Subcutaneous abdominal adipose tissue (tissue), 5 donors: ENCODE data around the gene FLCN.
A peak's percentile ranks its signal among the peaks of the same experiment; 100 is the strongest.

Source experiments
- H3K27ac ChIP-seq: one replicate; pipeline ENCODE4 v1.7.0; 2013; ENCODE audit warnings: low read depth, mild to moderate bottlenecking, inconsistent platforms, low read length, moderate library complexity
- H3K27me3 ChIP-seq, 5 donors: one replicate each; pipeline ENCODE4 v1.7.0; 2013; ENCODE audit warnings: low read length in 5 of 5, inconsistent platforms in 1 of 5; ENCODE audit not compliant: control insufficient read depth in 5 of 5, insufficient read depth in 4 of 5
- H3K36me3 ChIP-seq, 5 donors: one replicate each; pipeline ENCODE4 v1.7.0; 2013; ENCODE audit warnings: low read length in 5 of 5; ENCODE audit not compliant: control insufficient read depth in 5 of 5, insufficient read depth in 5 of 5
- H3K4me1 ChIP-seq, 5 donors: one replicate each; pipeline ENCODE4 v1.7.0; 2013; ENCODE audit warnings: low read length in 5 of 5, mild to moderate bottlenecking in 3 of 5, moderate library complexity in 1 of 5; ENCODE audit not compliant: control insufficient read depth in 5 of 5, insufficient read depth in 5 of 5
- H3K4me3 ChIP-seq, 5 donors: one replicate each; pipeline ENCODE4 v1.7.0; 2013; ENCODE audit warnings: low read length in 5 of 5, low read depth in 1 of 5
- H3K9ac ChIP-seq, 5 donors: one replicate each; pipeline ENCODE4 v1.7.0; 2013; ENCODE audit warnings: low read length in 5 of 5, mild to moderate bottlenecking in 4 of 5, moderate library complexity in 3 of 5
- H3K9me3 ChIP-seq, 5 donors: one replicate each; pipeline ENCODE4 v1.7.0; 2013; ENCODE audit warnings: low read length in 5 of 5; ENCODE audit not compliant: control insufficient read depth in 5 of 5
- donor health status: healthy.
- donor health status: healthy.
- donor health status: healthy.
- donor health status: healthy.
- donor health status: healthy.

FLCN gene

DNA sequence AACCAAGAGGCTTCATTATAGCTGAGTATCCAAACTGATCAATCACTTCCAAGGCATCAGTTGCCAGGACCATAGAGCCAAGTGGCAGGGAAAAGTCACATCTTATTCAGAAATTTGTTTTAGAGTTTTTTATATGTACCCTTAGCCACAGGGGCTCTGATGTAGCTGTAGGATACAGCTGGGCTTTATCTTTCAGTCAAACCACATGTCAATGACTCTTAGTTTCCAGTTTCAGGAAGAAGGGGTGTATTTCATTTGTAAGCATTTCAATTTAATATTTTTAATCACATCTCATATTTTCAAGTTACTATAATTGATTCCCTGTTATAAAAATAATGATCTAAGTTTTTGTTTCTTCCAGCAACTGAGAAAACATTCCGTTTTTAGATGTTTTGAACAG, 2.9 kb upstream of the FLCN start:
- Histone ChIP-seq H3K9me3 (no peaks in the 10 kb centered on the region), H3K27ac (no peak overlapping the region), H3K4me1 (peaks cover 5 to 31% (median 24%) of the 10 kb centered on the region in 5 donors), H3K27me3 (no peaks in the 10 kb centered on the region), H3K36me3 (no peaks in the 10 kb centered on the region), H3K9ac (no peak overlapping the region), H3K4me3 (no peak overlapping the region)

DNA sequence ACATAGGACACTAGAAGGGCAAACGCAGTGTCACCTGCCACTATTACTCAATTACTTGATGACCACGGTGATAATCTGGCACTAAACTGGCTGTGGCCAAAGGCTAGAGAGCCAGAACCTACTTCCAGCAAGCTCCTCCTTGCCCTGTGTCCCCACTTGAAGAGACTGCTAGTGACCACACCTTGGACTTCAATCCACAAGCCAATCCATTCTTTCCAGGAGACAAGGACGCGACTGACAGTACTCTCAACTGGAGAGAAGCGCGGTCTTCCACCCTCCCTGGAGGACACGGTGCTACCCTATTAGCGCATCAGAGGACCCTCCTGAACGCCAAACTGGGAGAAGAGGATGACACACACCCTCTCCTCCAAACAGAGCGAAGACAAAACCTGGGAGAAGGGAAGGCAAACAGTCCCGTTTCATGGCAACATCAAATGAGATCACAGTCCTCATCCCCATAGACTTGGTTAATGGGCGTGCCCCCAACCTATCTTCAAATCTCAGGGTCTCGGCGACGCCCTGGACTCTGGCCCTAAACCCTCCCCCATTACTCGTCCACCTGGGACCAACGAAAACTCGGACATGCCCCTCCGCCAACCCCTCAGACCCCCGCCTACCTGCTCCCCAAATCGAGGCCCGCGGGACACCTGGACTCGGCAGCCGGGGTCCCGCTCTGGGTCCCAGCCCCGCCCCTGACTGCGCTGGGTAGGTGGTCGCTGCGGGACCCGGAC, 508 bp downstream of the FLCN start:
- peaks cover 5 to 37% (median 29%) of the 10 kb centered on the region in 5 donors for H3K4me1 ChIP-seq

DNA sequence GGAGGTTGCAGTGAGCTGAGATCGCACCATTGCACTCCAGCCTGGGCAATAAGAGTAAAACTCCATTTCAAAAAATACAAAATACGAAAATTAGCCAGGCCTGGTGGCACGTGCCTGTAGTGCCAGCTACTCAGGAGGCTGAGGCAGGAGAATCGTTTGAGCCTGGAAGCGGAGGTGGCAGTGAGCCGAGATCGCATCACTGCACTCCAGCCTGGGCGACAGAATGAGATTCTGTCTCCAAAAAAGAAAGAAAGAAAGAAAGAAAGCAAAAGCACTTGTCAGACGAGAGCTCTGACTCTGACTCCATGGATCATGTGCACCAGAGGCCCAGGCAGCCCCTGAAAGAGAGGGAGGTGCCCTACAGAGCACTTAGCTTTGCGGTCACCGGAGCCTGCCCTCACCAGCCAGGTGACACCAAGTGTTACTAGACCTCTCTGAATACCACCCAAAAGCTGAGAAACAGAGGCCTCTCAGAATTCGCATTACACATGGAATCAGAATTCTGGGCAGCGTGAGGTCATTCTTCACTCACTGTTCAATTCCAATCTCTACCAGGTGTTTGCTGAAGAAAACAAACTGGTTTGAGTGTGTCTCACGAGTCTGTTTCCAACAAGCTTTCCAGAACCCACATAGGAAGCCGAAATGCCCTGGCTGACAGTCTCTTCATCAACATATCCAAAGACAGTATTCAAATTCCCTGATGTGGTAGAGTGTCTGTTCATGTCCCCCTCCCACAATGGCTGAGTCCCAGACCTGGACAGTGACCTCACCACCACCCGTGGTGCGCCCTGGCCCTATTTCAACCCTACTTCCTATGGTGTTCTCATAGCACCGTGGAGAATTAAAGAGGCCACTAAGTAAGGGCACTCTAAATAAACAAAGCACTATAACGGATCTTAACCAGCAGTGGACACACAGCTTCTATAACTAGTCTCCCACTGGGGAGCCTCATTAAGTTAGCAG, 1.5 kb downstream of the FLCN start:
- peaks cover 0 to 24% (median 20%) of the 10 kb centered on the region in 5 donors for H3K36me3 ChIP-seq
- peak overlapping the region; percentile 65 to 99 (median 97) for H3K9ac ChIP-seq
- no peaks in the 10 kb centered on the region for H3K27me3 ChIP-seq
- H3K4me3 ChIP-seq = peak overlapping the region; percentile 82 to 99 (median 90)
- no peaks in the 10 kb centered on the region for H3K9me3 ChIP-seq
- peak overlapping the region; percentile 98 for H3K27ac ChIP-seq
- H3K4me1 ChIP-seq = peaks cover 5 to 37% (median 29%) of the 10 kb centered on the region in 5 donors

More for the DNA sequence above, 508 bp downstream of the FLCN start:
- Histone ChIP-seq H3K27ac (peak overlapping the region; percentile 98), H3K27me3 (no peaks in the 10 kb centered on the region), H3K36me3 (peaks cover 0 to 15% (median 14%) of the 10 kb centered on the region in 5 donors), H3K9ac (peak overlapping the region; percentile 65 to 99 (median 97)), H3K9me3 (no peaks in the 10 kb centered on the region), H3K4me3 (peak overlapping the region; percentile 82 to 99 (median 90))

DNA sequence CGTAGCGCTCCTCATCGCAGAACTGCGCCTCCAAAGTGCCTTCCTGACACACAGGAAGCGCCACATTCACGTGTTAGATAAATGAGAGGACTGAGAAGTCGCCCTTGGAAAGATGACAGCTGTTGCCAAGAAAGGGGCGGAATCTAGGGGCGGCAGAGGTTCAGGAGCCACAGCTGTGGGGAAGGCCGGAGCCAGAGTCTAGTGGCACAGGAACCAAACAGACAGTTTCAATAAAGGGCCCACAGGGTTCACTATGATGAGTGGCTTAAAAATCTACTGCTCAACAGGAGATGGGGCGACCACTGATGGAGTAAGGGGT, 4.7 kb downstream of the FLCN start:
- H3K4me1 ChIP-seq = peaks cover 5 to 47% (median 35%) of the 10 kb centered on the region in 5 donors
- H3K36me3 ChIP-seq = peaks cover 0 to 57% (median 52%) of the 10 kb centered on the region in 5 donors
- no peak overlapping the region for H3K27ac ChIP-seq
- H3K9me3 ChIP-seq = no peaks in the 10 kb centered on the region
- no peak overlapping the region for H3K4me3 ChIP-seq
- H3K9ac ChIP-seq = no peak overlapping the region
- H3K27me3 ChIP-seq = no peaks in the 10 kb centered on the region

DNA sequence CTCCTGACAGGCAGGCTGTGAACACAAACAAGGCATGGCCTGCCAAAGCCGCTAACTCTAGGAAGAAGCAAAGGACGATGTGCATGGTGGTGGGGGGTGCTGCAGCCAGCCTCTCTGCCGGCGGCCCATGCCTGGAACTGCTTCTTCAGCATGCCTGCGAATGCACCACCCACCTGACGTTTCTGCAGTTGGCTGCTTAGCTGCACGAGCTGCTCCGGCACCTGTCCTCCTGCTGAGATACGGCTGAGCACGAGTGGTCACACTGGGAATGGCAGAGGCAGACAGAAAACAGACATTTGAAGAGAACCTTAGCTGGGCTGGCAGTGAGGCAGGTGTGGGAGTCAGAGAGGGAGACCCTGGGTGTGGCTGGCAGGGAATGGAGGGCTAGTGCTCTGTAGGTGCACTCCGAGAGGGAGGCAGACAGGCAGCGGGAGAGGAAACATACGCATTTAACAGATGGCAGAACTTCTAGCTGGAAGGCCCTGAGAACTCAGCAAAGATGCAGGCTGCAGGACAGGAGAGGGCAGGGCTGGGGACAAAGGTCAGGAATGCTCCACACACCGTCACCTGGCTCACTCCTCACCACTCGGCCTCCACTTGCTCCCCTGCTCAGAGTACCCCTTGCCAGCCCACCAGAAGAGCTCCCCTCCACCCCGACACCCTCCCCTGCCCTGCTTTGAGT, 5.2 kb downstream of the FLCN start:
- Histone ChIP-seq H3K27me3 (no peaks in the 10 kb centered on the region), H3K36me3 (peaks cover 0 to 62% (median 57%) of the 10 kb centered on the region in 5 donors), H3K4me3 (no peak overlapping the region), H3K9ac (no peak overlapping the region), H3K9me3 (no peaks in the 10 kb centered on the region), H3K27ac (no peak overlapping the region), H3K4me1 (peaks cover 5 to 47% (median 35%) of the 10 kb centered on the region in 5 donors)

DNA sequence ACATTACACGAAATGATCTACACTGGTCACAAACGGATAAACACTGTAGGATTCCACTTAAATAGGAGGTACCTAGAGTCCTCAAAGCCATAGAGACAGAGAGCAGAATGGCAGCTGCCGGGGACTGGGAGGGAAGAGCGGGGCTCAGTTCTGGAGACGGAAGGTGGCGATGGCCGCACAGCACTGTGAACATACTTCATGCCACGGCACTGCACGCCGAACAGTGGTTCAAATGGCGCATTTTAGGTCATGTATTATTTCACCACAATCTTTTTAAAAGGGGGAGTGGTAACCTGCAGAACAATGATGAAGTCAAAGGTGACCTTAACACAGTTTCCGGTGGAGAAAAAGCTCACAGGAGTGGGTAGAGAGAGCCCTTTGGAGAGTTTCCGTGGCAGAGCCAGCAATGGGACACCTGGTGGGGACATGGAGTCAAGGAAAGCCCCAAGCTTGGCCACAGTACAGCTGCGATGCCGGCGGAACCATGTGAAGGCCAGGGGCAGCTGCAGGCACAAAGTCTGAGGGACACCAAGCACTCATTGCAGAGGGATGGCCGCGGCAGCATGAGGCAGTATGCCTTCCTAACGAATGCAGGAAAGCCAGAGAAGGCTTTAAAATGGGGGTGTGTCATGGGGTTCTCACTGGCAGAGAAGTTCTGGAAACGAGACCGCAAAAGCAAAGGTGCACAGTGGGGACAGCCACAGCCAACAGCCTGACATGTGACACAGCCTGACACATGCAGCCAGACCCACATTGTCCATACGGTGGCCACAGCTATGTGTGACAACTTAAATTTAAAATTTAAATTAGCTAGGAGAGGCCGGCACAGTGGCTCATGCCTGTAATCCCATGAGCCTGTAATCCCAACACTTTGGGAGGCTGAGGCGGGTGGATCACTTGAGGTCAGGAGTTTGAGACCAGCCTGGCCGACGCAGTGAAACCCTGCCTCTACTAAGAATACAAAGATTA, 7.3 kb downstream of the FLCN start:
- no peak overlapping the region for H3K9ac ChIP-seq
- H3K27me3 ChIP-seq = no peaks in the 10 kb centered on the region
- H3K4me1 ChIP-seq = peaks cover 0 to 29% (median 19%) of the 10 kb centered on the region in 5 donors
- peaks cover 0 to 82% (median 78%) of the 10 kb centered on the region in 5 donors for H3K36me3 ChIP-seq
- H3K27ac ChIP-seq = no peak overlapping the region
- no peaks in the 10 kb centered on the region for H3K9me3 ChIP-seq
- no peak overlapping the region for H3K4me3 ChIP-seq

DNA sequence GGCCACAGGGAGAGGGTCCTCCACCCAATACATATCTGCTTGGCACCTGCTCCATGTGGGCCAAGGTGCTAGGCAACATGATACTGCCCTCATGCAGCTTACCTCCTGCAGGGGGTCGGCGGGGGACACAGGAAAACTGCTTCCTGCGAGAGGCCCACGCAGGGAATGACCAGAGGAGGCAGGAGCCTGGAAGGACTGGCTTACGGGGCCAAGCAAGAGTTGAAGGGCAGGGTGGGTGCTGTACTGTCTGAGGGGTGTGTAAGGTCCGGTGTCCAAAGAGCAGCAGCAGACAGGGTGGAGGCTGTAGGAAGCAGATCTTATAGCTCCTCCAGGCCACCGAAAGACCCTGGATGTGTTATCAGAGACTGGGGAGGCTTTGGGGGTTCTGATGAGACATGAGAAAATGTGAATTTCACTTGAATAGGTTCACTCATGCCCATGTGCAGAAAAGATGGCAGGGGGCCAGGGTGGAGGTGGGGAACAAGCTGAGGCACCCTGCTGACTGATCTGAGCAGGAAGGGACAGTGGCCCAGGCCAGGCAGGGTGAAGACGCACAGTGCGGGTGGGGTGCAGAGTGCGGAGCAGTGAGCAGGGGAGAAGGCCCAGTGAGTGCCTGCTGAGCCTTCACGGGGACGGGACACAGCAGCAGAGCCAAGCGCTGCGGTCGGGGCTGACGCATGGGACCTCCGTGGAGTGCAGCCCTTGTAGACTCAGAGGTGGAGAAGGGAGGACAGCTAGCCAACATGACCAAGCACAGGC, 8.3 kb downstream of the FLCN start:
- H3K4me3 ChIP-seq = no peak overlapping the region
- H3K36me3 ChIP-seq = peaks cover 0 to 92% (median 88%) of the 10 kb centered on the region in 5 donors
- H3K9ac ChIP-seq = no peak overlapping the region
- no peaks in the 10 kb centered on the region for H3K9me3 ChIP-seq
- no peaks in the 10 kb centered on the region for H3K27me3 ChIP-seq
- H3K4me1 ChIP-seq = peaks cover 0 to 23% (median 13%) of the 10 kb centered on the region in 5 donors
- peak overlapping the region; percentile 2 for H3K27ac ChIP-seq

DNA sequence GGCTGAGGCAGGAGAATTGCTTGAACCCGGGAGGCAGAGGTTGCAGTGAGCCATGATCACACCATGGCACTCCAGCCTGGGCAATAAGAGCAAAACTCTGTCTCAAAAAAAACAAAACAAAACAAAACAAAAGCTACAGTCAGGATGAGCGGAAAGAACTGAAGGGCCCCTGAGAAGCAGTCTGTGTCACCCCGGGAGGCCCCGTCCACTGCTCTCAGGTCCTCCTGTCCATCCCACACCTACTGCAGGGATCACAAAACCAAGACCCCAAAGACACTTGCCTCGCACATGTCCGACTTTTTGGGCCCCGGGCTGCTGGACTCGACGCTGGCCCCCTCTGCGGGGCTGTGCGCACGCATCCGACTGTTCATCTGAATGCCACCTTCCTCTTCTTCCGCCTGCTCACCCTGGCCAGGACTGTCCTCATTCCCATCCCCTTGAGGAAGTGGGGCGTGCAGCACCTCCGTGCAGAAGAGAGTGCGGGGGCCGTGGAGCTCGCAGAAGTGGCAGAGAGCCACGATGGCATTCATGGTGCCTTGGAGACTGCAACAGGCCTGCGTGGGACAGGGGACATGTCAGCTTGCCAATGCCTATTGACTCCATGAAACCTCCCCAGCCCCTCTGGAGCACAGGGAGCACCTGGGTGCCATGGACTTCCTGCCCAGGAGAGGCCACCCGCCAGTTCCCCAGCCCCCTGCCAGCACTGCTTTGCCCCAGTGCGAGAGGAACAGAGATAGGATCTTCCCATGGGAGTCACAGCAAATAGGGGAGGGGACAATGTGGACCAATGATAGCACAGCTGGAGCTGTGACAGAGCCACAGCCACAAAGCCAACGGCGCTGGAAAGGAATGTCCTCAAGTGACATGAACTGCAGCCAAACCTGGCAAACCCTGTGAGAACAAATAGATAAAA, 9.1 kb downstream of the FLCN start:
- Histone ChIP-seq H3K36me3 (peaks cover 0 to 100% (median 96%) of the 10 kb centered on the region in 5 donors), H3K9ac (no peak overlapping the region), H3K27ac (peak overlapping the region; percentile 2), H3K4me1 (peaks cover 0 to 21% (median 13%) of the 10 kb centered on the region in 5 donors), H3K27me3 (no peaks in the 10 kb centered on the region), H3K4me3 (peak overlapping the region in 1 of 5 donors; percentile 12), H3K9me3 (no peaks in the 10 kb centered on the region)
